K562 (cell line): ENCODE results near the gene SYNRG. TPM values are rescaled to one million over a fixed set of nuclear protein-coding genes. Genes with fewer than 3 reads are reported as not detected.

ENCODE experiments used
- BRCA1 ChIP-seq, 2 experiments: fragments of 450-650 bp in 1 of 2; sonication (generic) in 1 of 2; formaldehyde crosslinking in 1 of 2; IDR thresholded peaks; 2 replicates each; pipeline versions ENCODE4 v1.5.0 to v1.6.1; 2017 to 2020; ENCODE audit warnings: mild to moderate bottlenecking in 1 of 2, missing genetic modification reagents in 1 of 2
- CBFA2T2 ChIP-seq: fragments of 450-650 bp; conservative IDR thresholded peaks from 2 replicates; pipeline ENCODE4 v1.6.1; 2017; ENCODE audit warnings: mild to moderate bottlenecking
- CREB1 ChIP-seq, 2 experiments: sonication (generic) in 1 of 2; formaldehyde crosslinking in 1 of 2; IDR thresholded peaks; 2 replicates each; pipeline versions ENCODE4 v1.6.1 to v1.8.0; 2012 to 2022; ENCODE audit warnings: inconsistent platforms in 1 of 2, mild to moderate bottlenecking in 1 of 2, missing genetic modification reagents in 1 of 2, moderate library complexity in 1 of 2
- HDGF ChIP-seq: fragments of 450-650 bp; IDR thresholded peaks from 2 replicates; pipeline ENCODE4 v1.6.1; 2016
- MAZ ChIP-seq, 2 experiments: fragments of 450-650 bp in 1 of 2; sonication (generic) in 1 of 2; formaldehyde crosslinking; IDR thresholded peaks in 1 of 2; conservative IDR thresholded peaks in 1 of 2; 2 replicates each; pipeline versions ENCODE4 v1.4.0 to v1.5.0; 2020; ENCODE audit warnings: mild to moderate bottlenecking in 1 of 2, missing genetic modification reagents in 1 of 2
- NUFIP1 ChIP-seq: fragments of 450-650 bp; IDR thresholded peaks from 2 replicates; pipeline ENCODE4 v1.6.1; 2018; ENCODE audit not compliant: partially characterized antibody
- PCBP2 ChIP-seq: fragments of 200-400 bp; formaldehyde crosslinking; IDR thresholded peaks from 2 replicates; pipeline ENCODE4 v1.6.1; 2018; ENCODE audit warnings: low read length, low read depth, mild to moderate bottlenecking, moderate library complexity; ENCODE audit not compliant: poor library complexity, severe bottlenecking
- RAD51 ChIP-seq: fragments of 450-650 bp; IDR thresholded peaks from 2 replicates; pipeline ENCODE4 v1.7.1; 2016; ENCODE audit warnings: low read depth, mild to moderate bottlenecking, borderline replicate concordance
- RNF2 ChIP-seq: sonication (generic); IDR thresholded peaks from 2 replicates; pipeline ENCODE4 v1.6.1; 2016
- SIN3A ChIP-seq, 2 experiments: fragments of 150-350 bp in 1 of 2; IDR thresholded peaks; 2 replicates each; pipeline ENCODE4 v1.6.1; 2011 to 2016; ENCODE audit warnings: borderline replicate concordance in 2 of 2, low read depth in 2 of 2, low read length in 2 of 2, mild to moderate bottlenecking in 2 of 2, moderate library complexity in 2 of 2; ENCODE audit not compliant: control insufficient read depth in 1 of 2
- SREBF1 ChIP-seq: fragments of 150-350 bp; IDR thresholded peaks from 2 replicates; pipeline ENCODE4 v1.6.1; 2014; ENCODE audit warnings: antibody characterized with exemption, low read depth, low read length, borderline replicate concordance
- TGIF2 ChIP-seq: sonication (generic); formaldehyde crosslinking; IDR thresholded peaks from 2 replicates; pipeline ENCODE4 v1.8.1; 2022; ENCODE audit warnings: mild to moderate bottlenecking, missing genetic modification reagents, moderate library complexity
- TOE1 ChIP-seq, 2 experiments: fragments of 450-650 bp in 1 of 2; sonication (generic) in 1 of 2; formaldehyde crosslinking in 1 of 2; IDR thresholded peaks; 2 replicates each; pipeline versions ENCODE4 v1.7.1 to v1.8.0; 2016 to 2022; ENCODE audit warnings: borderline replicate concordance in 2 of 2, mild to moderate bottlenecking in 2 of 2, antibody characterized with exemption in 1 of 2, inconsistent platforms in 1 of 2, low read depth in 1 of 2, missing genetic modification reagents in 1 of 2, moderate library complexity in 1 of 2
- ZNF12 ChIP-seq: sonication (generic); formaldehyde crosslinking; IDR thresholded peaks from 2 replicates; pipeline ENCODE4 v1.4.0; 2020; ENCODE audit warnings: mild to moderate bottlenecking, missing genetic modification reagents
- ZNF143 ChIP-seq: sonication (generic); formaldehyde crosslinking; IDR thresholded peaks from 2 replicates; pipeline ENCODE4 v1.9.0; 2022; ENCODE audit warnings: mild to moderate bottlenecking, missing genetic modification reagents
- ZNF282 ChIP-seq: sonication (generic); formaldehyde crosslinking; IDR thresholded peaks from 2 replicates; pipeline ENCODE4 v1.8.1; 2023; ENCODE audit warnings: missing genetic modification reagents
- polyA plus RNA-seq, 8 experiments: library from polyadenylated mRNA; depleted of rRNA in 4 of 8; stranded (reverse) in 5 of 8; unstranded in 3 of 8; fragments of >200 nt; fragmentation: Nextera tagmentation in 2 of 8; fragmentation: Illumina TruSeq in 1 of 8; extraction: Ambion mirVana in 2 of 8; extraction: Trizol in 1 of 8; gene quantifications; 2 replicates each; pipeline versions ENCODE4 v1.2.1 to v1.2.3, GENCODE V29; 2011 to 2014; ENCODE audit warnings: inconsistent platforms in 1 of 8, missing spikeins in 1 of 8
- total RNA-seq, 7 experiments: library from RNA; depleted of rRNA in 6 of 7; stranded (reverse); fragments of >200 nt in 6 of 7; fragmentation: Illumina TruSeq in 2 of 7; extraction: Trizol in 2 of 7; gene quantifications; 2 replicates each; pipeline versions ENCODE4 v1.2.1 to v1.2.3, GENCODE V29; 2011 to 2021; ENCODE audit warnings: low replicate concordance in 1 of 7
- TF ChIP-seq, protein P1 (sequence below): fragments of 250-450 bp; sonication (Bioruptor Pico); IDR thresholded peaks from 2 replicates; pipeline ENCODE4 v1.4.0; 2020; ENCODE audit warnings: mild to moderate bottlenecking, moderate library complexity, borderline replicate concordance
- TF ChIP-seq, protein P2 (sequence below): sonication (generic); formaldehyde crosslinking; IDR thresholded peaks from 2 replicates; pipeline ENCODE4 v1.8.0; 2022; ENCODE audit warnings: missing genetic modification reagents, mild to moderate bottlenecking, moderate library complexity, borderline replicate concordance
- TF ChIP-seq, protein P3 (sequence below): IDR thresholded peaks from 2 replicates; pipeline ENCODE4 v1.6.1; 2016; ENCODE audit warnings: missing genetic modification characterization, missing compliant biosample characterization

Gene SYNRG
- total and polyA plus RNA-seq, 9 of the 15 experiments (the other 6 are each of a cell fraction or from before 2014, with no cell fraction given), result 2.9 to 28.2 (median 15.1) TPM

DNA sequence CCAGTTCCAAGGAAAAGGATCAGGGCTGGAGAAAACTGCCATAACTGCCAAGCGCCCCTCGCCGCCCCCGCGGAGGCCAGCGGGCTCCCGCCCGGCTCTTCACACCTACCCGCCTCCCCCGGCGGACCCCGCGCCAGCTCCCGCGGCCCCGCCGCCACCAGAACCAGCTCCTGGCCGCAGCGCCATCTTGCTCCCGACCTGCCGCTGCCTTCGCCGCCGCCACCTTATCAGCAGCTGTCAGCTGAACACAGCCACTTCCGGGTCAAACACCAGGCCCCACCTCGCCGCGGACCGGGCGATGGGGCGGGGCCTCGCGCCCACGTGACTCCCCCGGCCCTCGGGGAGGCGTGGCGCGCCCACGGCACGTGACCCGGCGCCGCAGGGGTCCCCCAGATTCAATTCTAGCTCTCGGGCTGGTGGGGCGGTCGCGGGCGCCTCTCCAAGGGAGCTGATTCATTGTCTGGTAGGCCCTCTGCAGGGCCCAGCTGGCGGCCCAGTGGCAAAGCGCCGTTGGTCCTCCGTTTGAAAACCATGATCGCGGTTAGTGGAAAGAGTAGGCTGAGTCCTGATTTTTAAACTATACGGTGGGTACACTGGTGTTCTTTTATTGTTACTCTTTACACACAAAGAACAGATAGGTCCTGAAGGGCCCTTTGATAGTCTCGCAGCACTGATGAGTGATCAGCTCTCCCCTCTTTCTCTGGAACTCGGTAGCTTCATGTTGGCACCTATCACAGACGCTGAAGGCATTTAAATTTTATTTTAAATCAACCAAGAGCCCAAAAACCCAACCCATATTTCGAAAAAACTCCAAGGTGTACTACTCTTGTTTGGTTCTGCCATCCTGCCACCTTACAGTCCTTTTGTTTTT lies at the start of gene SYNRG (continued):
- TF ChIP-seq, protein P1, sequence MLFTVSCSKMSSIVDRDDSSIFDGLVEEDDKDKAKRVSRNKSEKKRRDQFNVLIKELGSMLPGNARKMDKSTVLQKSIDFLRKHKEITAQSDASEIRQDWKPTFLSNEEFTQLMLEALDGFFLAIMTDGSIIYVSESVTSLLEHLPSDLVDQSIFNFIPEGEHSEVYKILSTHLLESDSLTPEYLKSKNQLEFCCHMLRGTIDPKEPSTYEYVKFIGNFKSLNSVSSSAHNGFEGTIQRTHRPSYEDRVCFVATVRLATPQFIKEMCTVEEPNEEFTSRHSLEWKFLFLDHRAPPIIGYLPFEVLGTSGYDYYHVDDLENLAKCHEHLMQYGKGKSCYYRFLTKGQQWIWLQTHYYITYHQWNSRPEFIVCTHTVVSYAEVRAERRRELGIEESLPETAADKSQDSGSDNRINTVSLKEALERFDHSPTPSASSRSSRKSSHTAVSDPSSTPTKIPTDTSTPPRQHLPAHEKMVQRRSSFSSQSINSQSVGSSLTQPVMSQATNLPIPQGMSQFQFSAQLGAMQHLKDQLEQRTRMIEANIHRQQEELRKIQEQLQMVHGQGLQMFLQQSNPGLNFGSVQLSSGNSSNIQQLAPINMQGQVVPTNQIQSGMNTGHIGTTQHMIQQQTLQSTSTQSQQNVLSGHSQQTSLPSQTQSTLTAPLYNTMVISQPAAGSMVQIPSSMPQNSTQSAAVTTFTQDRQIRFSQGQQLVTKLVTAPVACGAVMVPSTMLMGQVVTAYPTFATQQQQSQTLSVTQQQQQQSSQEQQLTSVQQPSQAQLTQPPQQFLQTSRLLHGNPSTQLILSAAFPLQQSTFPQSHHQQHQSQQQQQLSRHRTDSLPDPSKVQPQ (CRISPR knock-in tag), result 0 out of 2 replicates have a peak, but pooled peaks have one; percentile 87
- no peak for TF ChIP-seq ZNF12 (CRISPR knock-in tag)
- TF ChIP-seq BRCA1 (IDR thresholded peaks at IDR 0.05), result no peak
- no peak for TF ChIP-seq BRCA1 (CRISPR knock-in tag; IDR thresholded peaks at IDR 0.05)
- no peak for TF ChIP-seq ZNF143 (CRISPR knock-in tag)
- TF ChIP-seq, protein P2, sequence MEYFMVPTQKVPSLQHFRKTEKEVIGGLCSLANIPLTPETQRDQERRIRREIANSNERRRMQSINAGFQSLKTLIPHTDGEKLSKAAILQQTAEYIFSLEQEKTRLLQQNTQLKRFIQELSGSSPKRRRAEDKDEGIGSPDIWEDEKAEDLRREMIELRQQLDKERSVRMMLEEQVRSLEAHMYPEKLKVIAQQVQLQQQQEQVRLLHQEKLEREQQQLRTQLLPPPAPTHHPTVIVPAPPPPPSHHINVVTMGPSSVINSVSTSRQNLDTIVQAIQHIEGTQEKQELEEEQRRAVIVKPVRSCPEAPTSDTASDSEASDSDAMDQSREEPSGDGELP (CRISPR knock-in tag), result peak; percentile 99
- peak; percentile 88 for TF ChIP-seq CBFA2T2
- TF ChIP-seq NUFIP1, result no peak
- peak; percentile 65 to 90; a peak in 3 of 4 replicates for TF ChIP-seq MAZ (CRISPR knock-in tag; conservative IDR thresholded peaks at IDR 0.05 in 1 of 2, IDR thresholded peaks at IDR 0.05 in 1 of 2)
- TF ChIP-seq SREBF1, result no peak
- no peak for TF ChIP-seq ZNF282
- TF ChIP-seq HDGF, result no peak
- TF ChIP-seq PCBP2, result no peak
- peak; percentile 97 for TF ChIP-seq TOE1 (IDR thresholded peaks at IDR 0.05; ENCODE audit: borderline replicate concordance)
- TF ChIP-seq TOE1 (CRISPR knock-in tag; IDR thresholded peaks at IDR 0.05; ENCODE audit: borderline replicate concordance, low read depth), result no peak
- TF ChIP-seq, protein P3, sequence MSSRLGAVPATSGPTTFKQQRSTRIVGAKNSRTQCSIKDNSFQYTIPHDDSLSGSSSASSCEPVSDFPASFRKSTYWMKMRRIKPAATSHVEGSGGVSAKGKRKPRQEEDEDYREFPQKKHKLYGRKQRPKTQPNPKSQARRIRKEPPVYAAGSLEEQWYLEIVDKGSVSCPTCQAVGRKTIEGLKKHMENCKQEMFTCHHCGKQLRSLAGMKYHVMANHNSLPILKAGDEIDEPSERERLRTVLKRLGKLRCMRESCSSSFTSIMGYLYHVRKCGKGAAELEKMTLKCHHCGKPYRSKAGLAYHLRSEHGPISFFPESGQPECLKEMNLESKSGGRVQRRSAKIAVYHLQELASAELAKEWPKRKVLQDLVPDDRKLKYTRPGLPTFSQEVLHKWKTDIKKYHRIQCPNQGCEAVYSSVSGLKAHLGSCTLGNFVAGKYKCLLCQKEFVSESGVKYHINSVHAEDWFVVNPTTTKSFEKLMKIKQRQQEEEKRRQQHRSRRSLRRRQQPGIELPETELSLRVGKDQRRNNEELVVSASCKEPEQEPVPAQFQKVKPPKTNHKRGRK (tag), result no peak
- TF ChIP-seq RAD51, result peak; percentile 96
- peak; percentile 34; the same call in 1 of the 2 replicates for TF ChIP-seq RNF2
- TF ChIP-seq CREB1 (IDR thresholded peaks at IDR 0.05), result peak; percentile 37; the same call in 1 of the 2 replicates
- no peak for TF ChIP-seq CREB1 (CRISPR knock-in tag; IDR thresholded peaks at IDR 0.05)
- no peak for TF ChIP-seq TGIF2 (CRISPR knock-in tag)
- peak; percentile 93; a peak in 3 of 4 replicates for TF ChIP-seq SIN3A (IDR thresholded peaks at IDR 0.05; ENCODE audit: borderline replicate concordance in 2 of 2, control insufficient read depth in 1 of 2, low read depth in 2 of 2, low read length in 2 of 2)
